GM23248 (cell line): ENCODE measurements around the gene FGA. TPM values are rescaled to one million over a fixed set of nuclear protein-coding genes. Genes with fewer than 3 reads are reported as not detected.

Experiments used
- DNase-seq: peaks from one replicate; pipeline ENCODE4 v3.0.0-alpha.2; 2015
- H2AFZ ChIP-seq: fragments of 200-600 bp; sonication (generic); 2 replicates; pipeline ENCODE4 v1.6.1; 2016; ENCODE audit warnings: antibody characterized with exemption
- H3F3A ChIP-seq: fragments of 200-600 bp; sonication (generic); 2 replicates; pipeline ENCODE4 v1.6.1; 2016; ENCODE audit warnings: mild to moderate bottlenecking, antibody characterized with exemption, mixed run types; ENCODE audit not compliant: insufficient read depth
- H3K27ac ChIP-seq: fragments of 200-600 bp; sonication (generic); 2 replicates; pipeline ENCODE4 v1.5.1; 2016; ENCODE audit warnings: mild to moderate bottlenecking
- H3K27me3 ChIP-seq: fragments of 200-600 bp; sonication (generic); replicated peaks from 2 replicates; pipeline ENCODE4 v1.6.1; 2016; ENCODE audit warnings: mild to moderate bottlenecking; ENCODE audit not compliant: insufficient read depth
- H3K36me3 ChIP-seq: fragments of 200-600 bp; sonication (generic); 2 replicates; pipeline ENCODE4 v1.6.1; 2016; ENCODE audit warnings: low read depth, mild to moderate bottlenecking
- H3K4me1 ChIP-seq: fragments of 200-600 bp; sonication (generic); 2 replicates; pipeline ENCODE4 v1.6.1; 2016; ENCODE audit warnings: mild to moderate bottlenecking; ENCODE audit not compliant: insufficient read depth
- H3K4me2 ChIP-seq: fragments of 200-600 bp; sonication (generic); one replicate; pipeline ENCODE4 v1.6.1; 2016; ENCODE audit warnings: mild to moderate bottlenecking; ENCODE audit not compliant: unreplicated experiment
- H3K4me3 ChIP-seq: fragments of 200-600 bp; sonication (generic); 2 replicates; pipeline ENCODE4 v1.5.1; 2016; ENCODE audit warnings: mild to moderate bottlenecking
- H3K79me2 ChIP-seq: fragments of 200-600 bp; sonication (generic); 2 replicates; pipeline ENCODE4 v1.6.1; 2016; ENCODE audit warnings: mild to moderate bottlenecking; ENCODE audit not compliant: insufficient read depth
- H3K9ac ChIP-seq: fragments of 200-600 bp; sonication (generic); 2 replicates; pipeline ENCODE4 v1.6.1; 2016; ENCODE audit warnings: mild to moderate bottlenecking
- H3K9me2 ChIP-seq: fragments of 200-600 bp; sonication (generic); 2 replicates; pipeline ENCODE4 v1.6.1; 2016; ENCODE audit warnings: mixed run types, mild to moderate bottlenecking, moderate library complexity; ENCODE audit not compliant: insufficient read depth
- H3K9me3 ChIP-seq: fragments of 200-600 bp; sonication (generic); one replicate; pipeline ENCODE4 v1.6.1; 2017; ENCODE audit warnings: low read depth
- H4K20me1 ChIP-seq: fragments of 200-600 bp; sonication (generic); 2 replicates; pipeline ENCODE4 v1.6.0; 2016; ENCODE audit not compliant: insufficient read depth
- EZH2 ChIP-seq: fragments of 200-600 bp; sonication (generic); IDR thresholded peaks from 2 replicates; pipeline ENCODE4 v1.6.1; 2018; ENCODE audit warnings: antibody characterized with exemption, mild to moderate bottlenecking; ENCODE audit not compliant: insufficient read depth, poor library complexity, severe bottlenecking
- EZH2phosphoT487 ChIP-seq: fragments of 200-600 bp; sonication (generic); IDR thresholded peaks from 2 replicates; pipeline ENCODE4 v1.6.1; 2018; ENCODE audit warnings: antibody characterized with exemption, moderate library complexity, mild to moderate bottlenecking, low read depth; ENCODE audit not compliant: insufficient read depth
- WGBS, 2 experiments: methylation state at CpG; one replicate each; pipeline ENCODE4 v1.1.6; 2015 to 2017; ENCODE audit warnings: low lambda C conversion rate in 2 of 2, low coverage in 1 of 2; ENCODE audit errors: missing lambda C conversion rate in 2 of 2; 5-methylcytosine and 5-hydroxymethylcytosine counted together
- in situ Hi-C: fragments of 300-500 bp; cut with MboI; formaldehyde crosslinking; loops from 2 replicates; pipeline ENCODE4 v1.15.0; 2020
- polyA plus RNA-seq: library from polyadenylated mRNA; unstranded; fragments of >200 nt; fragmentation: Nextera tagmentation; extraction: Ambion mirVana; gene quantifications from 2 replicates; pipeline ENCODE4 v1.2.1, GENCODE V29; 2016
- total RNA-seq: library from RNA; depleted of rRNA; stranded (reverse); fragments of >200 nt; shearing (Covaris generic); gene quantifications from 2 replicates; pipeline ENCODE4 v1.2.3, GENCODE V29; 2014; rRNA removed

The FGA gene
- not detected in 2 replicates for total RNA-seq
- not detected in 2 replicates for polyA plus RNA-seq

DNA sequence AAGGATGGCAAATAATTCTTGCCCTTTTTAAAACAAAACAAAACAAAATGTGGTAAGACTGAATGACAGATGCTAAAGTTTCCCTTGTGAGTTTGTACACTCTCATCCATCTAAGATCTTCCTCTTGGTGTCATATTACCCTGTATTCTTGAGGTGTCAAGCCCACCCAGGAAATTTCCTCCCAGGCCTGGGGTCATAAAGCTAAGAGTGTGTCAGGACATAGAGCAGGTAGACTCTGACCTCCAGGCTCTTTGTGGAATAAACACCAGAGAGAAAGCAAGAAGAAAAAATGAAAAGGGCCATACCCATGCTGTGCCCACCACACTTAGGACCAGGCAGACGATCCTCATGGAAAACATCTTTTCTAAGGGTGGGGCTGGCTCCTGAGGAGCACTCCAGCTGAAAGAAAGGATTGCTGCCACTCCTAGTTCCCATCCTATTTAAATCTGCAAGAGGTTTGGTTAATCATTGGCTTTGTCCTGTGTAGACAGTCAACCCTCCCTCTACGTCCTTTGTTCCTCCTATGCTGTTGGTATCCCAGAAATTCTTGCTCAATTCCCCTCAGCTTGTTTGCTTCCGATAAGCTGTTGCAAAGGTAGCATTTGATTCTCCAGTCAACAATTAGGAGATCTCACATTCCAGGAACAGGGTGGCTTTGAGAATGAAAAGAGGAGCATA is at the start of gene FGA:
TSS of gene FGA (minus strand) at position 414 of the 678 bp plus-strand sequence. CDS start at position 359, 55 bp downstream.
- H3F3A ChIP-seq = no peaks in the 10 kb centered on the region
- in situ Hi-C loops = no loop called here
- 13 to 14% methylated on average over 3 of the region's 3 CpGs for WGBS, 2 experiments

GRCh38 chr4:154634058-154634457 is 43.5 kb upstream of the FGA start:
- no peak overlapping the region for H2AFZ ChIP-seq
- TF ChIP-seq EZH2phosphoT487 (no peak), EZH2 (no peak)
- H3F3A ChIP-seq = no peaks in the 10 kb centered on the region
- no peak overlapping the region for H3K9ac ChIP-seq
- in situ Hi-C loops = no loop called here
- no peaks in the 10 kb centered on the region for H3K79me2 ChIP-seq
- H3K9me3 ChIP-seq = no peaks in the 10 kb centered on the region
- H3K27me3 ChIP-seq = peaks cover 34% of the 10 kb centered on the region
- H4K20me1 ChIP-seq = no peaks in the 10 kb centered on the region
- no peak for DNase-seq
- no peak overlapping the region for H3K4me2 ChIP-seq
- 11% methylated on average over 3 of the region's 3 CpGs for WGBS, 2 experiments
- no peaks in the 10 kb centered on the region for H3K9me2 ChIP-seq
- no peak overlapping the region for H3K27ac ChIP-seq
- 0 out of 2 replicates have a peak, but pooled peaks cover 6% of the 10 kb centered on the region for H3K4me1 ChIP-seq
- no peaks in the 10 kb centered on the region for H3K36me3 ChIP-seq
- H3K4me3 ChIP-seq = no peak overlapping the region

More for the DNA sequence above, at the start of gene FGA:
- Histone ChIP-seq H3K9me3 (no peaks in the 10 kb centered on the region), H3K79me2 (no peaks in the 10 kb centered on the region), H3K27ac (no peak within 1 kb of the TSS), H3K27me3 (peaks cover 22% of the 10 kb centered on the region), H3K4me3 (no peak within 1 kb of the TSS), H3K4me2 (no peak within 1 kb of the TSS), H2AFZ (no peak within 1 kb of the TSS), H3K9me2 (no peaks in the 10 kb centered on the region), H3K4me1 (no peaks in the 10 kb centered on the region), H3K9ac (no peak within 1 kb of the TSS), H4K20me1 (no peaks in the 10 kb centered on the region), H3K36me3 (no peaks in the 10 kb centered on the region)
- no peak for DNase-seq
- no peak for TF ChIP-seq EZH2
- no peak for TF ChIP-seq EZH2phosphoT487

GRCh38 chr4:154631828-154632227 is 41.3 kb upstream of the FGA start:
- H3K36me3 ChIP-seq = no peaks in the 10 kb centered on the region

DNA sequence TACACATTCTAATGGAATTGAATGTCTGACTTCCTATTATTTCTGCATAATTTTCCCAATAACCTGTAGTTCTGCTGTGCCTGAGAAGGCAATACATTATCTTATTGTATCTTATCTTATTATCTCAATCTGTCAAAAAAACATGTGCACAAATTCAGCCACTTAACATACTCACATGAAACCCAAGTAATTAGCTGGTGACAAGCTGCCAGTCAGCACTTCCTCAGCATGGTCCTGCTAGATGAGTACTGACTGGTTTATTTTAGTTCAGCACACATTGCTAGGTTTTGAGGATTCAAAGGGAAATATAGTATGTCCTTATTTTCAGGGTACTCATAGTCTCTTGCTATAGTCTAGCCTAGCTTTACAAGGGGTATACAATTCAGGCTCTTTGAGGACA is 39.8 kb upstream of the FGA start:
- Histone ChIP-seq H3K4me2 (no peak overlapping the region), H3F3A (no peaks in the 10 kb centered on the region), H3K9me2 (no peaks in the 10 kb centered on the region), H3K27ac (no peak overlapping the region), H3K4me3 (no peak overlapping the region), H3K36me3 (no peaks in the 10 kb centered on the region), H4K20me1 (no peaks in the 10 kb centered on the region), H3K79me2 (no peaks in the 10 kb centered on the region), H3K27me3 (peaks cover 55% of the 10 kb centered on the region), H3K9me3 (no peaks in the 10 kb centered on the region), H3K9ac (no peak overlapping the region), H3K4me1 (no peaks in the 10 kb centered on the region), H2AFZ (no peak overlapping the region)
- TF ChIP-seq EZH2phosphoT487 = no peak
- no peak for DNase-seq
- in situ Hi-C loops = no loop called here

More at GRCh38 chr4:154631828-154632227, 41.3 kb upstream of the FGA start:
- TF ChIP-seq EZH2phosphoT487 = no peak
- no peak for TF ChIP-seq EZH2
- Histone ChIP-seq H4K20me1 (no peaks in the 10 kb centered on the region), H2AFZ (no peak overlapping the region), H3K27ac (no peak overlapping the region), H3K9ac (no peak overlapping the region), H3K27me3 (peaks cover 49% of the 10 kb centered on the region), H3K79me2 (no peaks in the 10 kb centered on the region), H3F3A (no peaks in the 10 kb centered on the region), H3K9me2 (no peaks in the 10 kb centered on the region), H3K9me3 (no peaks in the 10 kb centered on the region), H3K4me3 (no peak overlapping the region), H3K4me2 (no peak overlapping the region), H3K4me1 (no peaks in the 10 kb centered on the region)
- in situ Hi-C loops = no loop called here
- 48 to 50% methylated on average over 2 of the region's 2 CpGs for WGBS, 2 experiments
- DNase-seq = no peak
